Panc1 (cell line): ENCODE results near the gene AGPAT4.

Experiments
- POLR2AphosphoS5 ChIP-seq: IDR thresholded peaks from 2 replicates; pipeline ENCODE4 v1.6.1; 2012; ENCODE audit warnings: mild to moderate bottlenecking, low read depth, low read length, moderate library complexity
- REST ChIP-seq, 2 experiments: IDR thresholded peaks; 2 replicates each; pipeline ENCODE4 v1.6.1; 2011 to 2012; ENCODE audit warnings: low read depth in 2 of 2, control low read depth in 1 of 2, low read length in 1 of 2, mild to moderate bottlenecking in 1 of 2, moderate library complexity in 1 of 2; ENCODE audit not compliant: insufficient read depth in 1 of 2
- SIN3A ChIP-seq: IDR thresholded peaks from 2 replicates; pipeline ENCODE4 v1.6.1; 2012; ENCODE audit warnings: low read depth, mild to moderate bottlenecking, low read length, moderate library complexity, borderline replicate concordance; ENCODE audit not compliant: insufficient read depth
- TCF7L2 ChIP-seq: IDR thresholded peaks from 2 replicates; pipeline ENCODE4 v1.6.1; 2011; ENCODE audit warnings: mild to moderate bottlenecking, low read depth, low read length, inconsistent platforms
- TF ChIP-seq, protein P1 (sequence below): fragments of 450-650 bp; IDR thresholded peaks from 2 replicates; pipeline ENCODE4 v1.5.1; 2017; ENCODE audit warnings: mild to moderate bottlenecking

- TF ChIP-seq, protein P1, sequence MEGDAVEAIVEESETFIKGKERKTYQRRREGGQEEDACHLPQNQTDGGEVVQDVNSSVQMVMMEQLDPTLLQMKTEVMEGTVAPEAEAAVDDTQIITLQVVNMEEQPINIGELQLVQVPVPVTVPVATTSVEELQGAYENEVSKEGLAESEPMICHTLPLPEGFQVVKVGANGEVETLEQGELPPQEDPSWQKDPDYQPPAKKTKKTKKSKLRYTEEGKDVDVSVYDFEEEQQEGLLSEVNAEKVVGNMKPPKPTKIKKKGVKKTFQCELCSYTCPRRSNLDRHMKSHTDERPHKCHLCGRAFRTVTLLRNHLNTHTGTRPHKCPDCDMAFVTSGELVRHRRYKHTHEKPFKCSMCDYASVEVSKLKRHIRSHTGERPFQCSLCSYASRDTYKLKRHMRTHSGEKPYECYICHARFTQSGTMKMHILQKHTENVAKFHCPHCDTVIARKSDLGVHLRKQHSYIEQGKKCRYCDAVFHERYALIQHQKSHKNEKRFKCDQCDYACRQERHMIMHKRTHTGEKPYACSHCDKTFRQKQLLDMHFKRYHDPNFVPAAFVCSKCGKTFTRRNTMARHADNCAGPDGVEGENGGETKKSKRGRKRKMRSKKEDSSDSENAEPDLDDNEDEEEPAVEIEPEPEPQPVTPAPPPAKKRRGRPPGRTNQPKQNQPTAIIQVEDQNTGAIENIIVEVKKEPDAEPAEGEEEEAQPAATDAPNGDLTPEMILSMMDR: no peak
- TF ChIP-seq POLR2AphosphoS5 (no peak), REST (IDR thresholded peaks at IDR 0.05; ENCODE audit: insufficient read depth in 1 of 2, low read depth in 2 of 2, low read length in 1 of 2) (no peak), SIN3A (no peak), TCF7L2 (no peak)
Observed at GRCh38 chr6:161295784-161296183, 21.9 kb upstream of the AGPAT4 start.
